Measurements from ENCODE around the gene NTSR1. TPM values are rescaled to one million over a fixed set of nuclear protein-coding genes. Genes with fewer than 3 reads are reported as not detected.

Gene NTSR1
- polyA plus RNA-seq (ENCODE audit: insufficient read length in 4 of 4): 1 to 10 TPM in 3 of 4 donors, under 1 TPM in 1; 0.99 to 1.6 (median 1.5) TPM

- DNase-seq (ENCODE audit: low read depth in 4 of 4, low spot score in 2 of 4): no peak
Measured at GRCh38 chr20:62708591-62709536, at the start of gene NTSR1. NTSR1 (plus strand) TSS chr20:62708836; CDS start chr20:62709208, 372 bp downstream.

DNA sequence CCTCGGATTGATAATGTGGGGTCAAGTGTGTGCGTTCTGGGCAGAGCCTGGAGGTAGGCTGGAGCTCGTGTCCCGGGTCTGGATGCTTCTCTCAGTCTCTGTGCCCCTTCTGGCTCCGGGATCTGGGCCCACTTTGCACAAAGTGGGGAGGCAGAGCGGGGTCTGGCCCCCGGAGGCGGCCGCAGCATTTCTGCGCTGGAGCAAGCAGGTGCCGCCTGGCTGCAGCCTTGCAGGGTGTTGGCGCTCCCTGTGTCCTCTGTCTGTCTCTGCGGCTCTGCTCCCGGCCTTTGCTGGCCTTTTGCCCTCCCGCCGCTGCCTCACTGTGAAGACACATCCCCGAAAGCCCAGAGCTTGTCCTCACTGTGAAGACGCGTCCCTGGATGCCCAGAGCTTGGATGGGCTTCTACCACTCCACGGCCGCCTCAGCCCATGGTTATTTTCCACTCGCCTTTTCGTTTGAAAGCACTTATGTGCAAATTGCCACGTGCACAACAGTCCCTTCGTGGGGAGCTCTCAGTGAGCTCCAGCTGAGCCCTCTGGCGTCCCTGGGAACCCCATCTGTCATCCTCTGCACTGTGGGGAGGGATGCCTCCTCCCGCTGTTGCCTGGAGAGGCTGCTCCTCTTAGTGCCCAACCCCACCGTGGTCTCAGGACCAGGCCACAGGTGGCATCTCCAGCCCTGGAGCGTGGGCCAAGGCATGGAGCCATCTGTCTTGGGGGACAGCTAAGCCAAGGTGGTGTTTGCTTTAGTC, 49.0 kb upstream of the NTSR1 start:
- no peak for DNase-seq (ENCODE audit: low read depth in 4 of 4, low spot score in 2 of 4)

- no peak for DNase-seq (ENCODE audit: low read depth in 4 of 4, low spot score in 2 of 4)
Measured at GRCh38 chr20:62660240-62660615, 48.4 kb upstream of the NTSR1 start.

- no peak for DNase-seq (ENCODE audit: low read depth in 4 of 4, low spot score in 2 of 4)
Measured at GRCh38 chr20:62660768-62661167, 47.9 kb upstream of the NTSR1 start.

GRCh38 chr20:62661647-62662046, 47.0 kb upstream of the NTSR1 start:
- no peak for DNase-seq (ENCODE audit: low read depth in 4 of 4, low spot score in 2 of 4)

GRCh38 chr20:62662422-62662821, 46.2 kb upstream of the NTSR1 start:
- DNase-seq (ENCODE audit: low read depth in 4 of 4, low spot score in 2 of 4): no peak

DNA sequence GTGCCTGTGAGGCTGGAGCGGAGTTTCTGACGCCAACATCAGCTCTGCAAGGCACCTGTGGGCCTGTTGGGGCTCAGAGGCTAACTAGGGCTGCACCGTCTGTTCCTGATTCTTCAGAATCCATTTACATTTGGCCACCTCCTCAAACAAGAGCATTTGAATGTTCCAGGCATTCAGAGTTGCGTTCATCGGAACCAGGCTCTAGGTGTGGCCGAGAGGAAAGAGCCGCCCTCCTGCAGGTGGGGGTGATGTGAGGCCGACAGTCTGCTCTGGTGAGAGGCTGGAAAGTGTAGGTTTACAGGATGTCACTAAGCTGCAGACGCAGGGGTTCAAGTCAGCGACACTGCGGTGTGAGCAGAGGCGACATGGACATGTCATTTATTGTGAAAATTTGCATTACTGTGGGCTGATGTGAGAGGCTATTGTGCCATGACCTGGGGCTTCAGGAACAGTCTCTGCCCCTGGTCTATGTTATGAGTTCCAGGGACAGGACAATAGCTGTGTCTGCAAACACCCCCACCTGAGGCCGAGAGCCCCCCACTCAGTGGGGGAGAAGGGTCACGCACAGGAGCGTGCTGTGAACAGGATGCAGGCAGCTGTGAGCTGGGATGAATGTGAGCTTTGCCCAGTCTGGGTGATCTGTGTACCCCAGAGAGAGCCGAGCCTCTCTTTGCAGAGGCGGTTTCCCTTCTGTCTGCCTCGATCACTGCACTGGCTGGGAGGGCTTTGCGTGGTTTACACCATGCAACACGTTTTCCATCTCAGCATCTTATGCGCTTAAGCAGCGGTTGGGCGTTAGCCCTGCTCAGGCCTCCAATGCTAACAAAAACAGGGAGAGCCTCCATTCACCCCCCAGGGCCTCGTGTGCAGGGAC, 45.3 kb upstream of the NTSR1 start:
- DNase-seq (ENCODE audit: low read depth in 4 of 4, low spot score in 2 of 4): no peak

DNA sequence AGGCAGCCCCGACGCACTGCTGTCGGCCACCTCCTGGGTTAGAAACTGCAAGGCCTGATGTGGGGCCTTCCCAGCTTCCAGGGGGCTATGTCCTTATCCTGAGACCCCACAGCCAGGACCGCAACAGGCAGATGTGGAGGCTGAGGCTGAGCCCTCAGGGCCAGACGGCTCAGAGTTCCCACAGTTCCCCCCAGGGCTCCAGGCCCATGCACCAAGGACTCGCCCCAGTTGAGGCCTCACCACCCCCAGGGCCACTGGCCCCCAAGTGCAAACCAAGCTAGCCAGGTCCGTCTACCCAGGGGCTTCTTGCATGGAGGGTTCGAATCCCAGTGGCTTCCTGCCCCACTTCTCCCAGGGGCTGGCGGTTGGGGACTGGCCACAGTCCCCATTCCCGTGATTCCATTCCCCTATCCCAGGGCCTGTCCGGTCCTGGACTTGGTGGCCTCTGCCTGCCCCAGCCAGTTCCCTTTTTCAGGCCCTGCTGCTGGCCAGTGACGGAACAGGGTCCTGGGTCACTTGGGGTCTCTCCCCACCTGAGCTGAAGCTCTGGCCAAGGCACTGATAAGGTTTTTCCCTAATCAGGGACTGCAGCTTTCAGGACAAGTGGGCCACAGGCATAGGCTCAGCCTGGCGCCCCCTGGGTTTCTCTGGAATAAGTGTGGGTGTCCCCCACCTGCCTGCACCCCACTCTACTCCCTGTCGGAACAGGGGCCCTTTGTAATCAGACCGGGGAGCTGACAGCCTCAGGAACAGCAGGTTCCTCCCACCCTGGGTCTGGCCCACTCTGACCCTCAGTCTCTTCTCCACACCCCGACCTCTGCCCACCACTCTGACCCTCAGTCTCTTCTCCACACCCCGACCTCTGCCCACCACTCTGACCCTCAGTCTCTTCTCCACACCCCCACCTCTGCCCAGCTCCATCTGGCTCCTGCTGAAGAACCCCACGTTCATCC, 44.3 kb upstream of the NTSR1 start:
- DNase-seq (ENCODE audit: low read depth in 4 of 4, low spot score in 2 of 4): no peak

DNA sequence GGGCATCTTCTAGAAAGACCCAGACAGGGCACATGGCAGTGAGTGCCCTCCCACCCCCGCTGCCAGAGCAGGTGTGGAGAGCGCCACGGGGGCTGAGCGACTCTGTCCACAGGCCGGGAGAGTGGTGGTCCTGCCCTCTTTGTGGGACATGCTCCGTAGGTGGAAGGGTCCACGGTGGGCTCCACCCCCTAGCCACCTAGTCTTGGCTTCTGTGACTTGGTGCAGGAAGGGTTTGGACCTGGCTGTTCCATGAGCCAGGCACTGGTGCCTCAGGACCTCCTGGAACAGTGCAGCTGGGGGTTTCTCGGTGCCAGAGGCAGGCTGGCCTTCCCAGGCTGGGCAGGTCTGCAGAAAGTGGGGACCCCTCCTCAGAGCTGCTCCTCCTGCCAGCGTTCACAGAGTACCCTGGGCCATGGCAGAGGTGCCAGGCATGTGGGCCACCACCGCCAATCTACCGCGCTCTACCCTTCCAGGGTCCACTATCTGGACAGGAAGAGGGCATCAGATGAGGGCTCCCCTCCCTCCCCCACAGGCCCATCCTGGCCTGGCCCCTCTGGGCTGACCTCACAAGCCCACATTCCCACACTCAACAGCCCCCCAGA, 43.4 kb upstream of the NTSR1 start:
- no peak for DNase-seq (ENCODE audit: low read depth in 4 of 4, low spot score in 2 of 4)

GRCh38 chr20:62665826-62666735, 42.6 kb upstream of the NTSR1 start:
- no peak for DNase-seq (ENCODE audit: low read depth in 4 of 4, low spot score in 2 of 4)

DNA sequence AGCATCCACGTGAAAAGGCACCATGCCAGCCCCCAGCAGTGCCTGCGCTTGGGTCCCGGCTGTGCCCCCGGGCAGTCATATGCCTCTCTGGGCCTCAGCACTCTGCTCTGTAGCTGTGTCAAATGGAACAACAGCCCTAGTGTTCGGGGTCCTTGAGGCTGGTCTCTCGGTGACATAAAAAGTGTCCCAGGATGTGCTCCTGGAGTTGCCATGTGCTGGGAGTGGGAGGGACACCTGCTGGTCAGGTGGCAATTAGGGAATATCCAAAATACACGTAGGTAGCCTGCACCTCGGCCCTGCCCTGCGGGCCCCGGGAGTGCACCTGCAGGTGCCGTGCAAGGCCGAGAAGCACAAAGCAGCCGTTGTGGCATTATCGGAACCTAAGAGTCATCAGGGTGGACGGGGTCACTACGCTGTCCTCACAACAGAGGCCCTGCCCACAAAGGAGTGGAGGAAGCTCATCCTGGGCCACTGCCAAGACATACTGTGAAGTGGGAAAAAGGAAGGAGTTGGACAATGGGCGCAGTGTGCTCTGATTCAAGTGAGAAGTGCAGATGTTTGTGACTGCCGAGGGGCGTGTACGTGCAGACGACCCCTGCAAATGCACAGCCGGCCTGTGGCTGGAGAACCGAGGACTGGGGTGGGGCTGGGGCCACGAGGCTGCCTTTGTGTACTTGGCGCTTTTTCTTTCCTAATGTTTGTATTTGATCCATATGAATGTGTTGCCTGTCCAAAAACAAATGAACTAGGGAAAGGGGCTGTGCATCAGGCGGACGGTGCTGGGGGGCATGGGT, 41.7 kb upstream of the NTSR1 start:
- DNase-seq (ENCODE audit: low read depth in 4 of 4, low spot score in 2 of 4): no peak

GRCh38 chr20:62667530-62668440, 40.9 kb upstream of the NTSR1 start:
- no peak for DNase-seq (ENCODE audit: low read depth in 4 of 4, low spot score in 2 of 4)

DNA sequence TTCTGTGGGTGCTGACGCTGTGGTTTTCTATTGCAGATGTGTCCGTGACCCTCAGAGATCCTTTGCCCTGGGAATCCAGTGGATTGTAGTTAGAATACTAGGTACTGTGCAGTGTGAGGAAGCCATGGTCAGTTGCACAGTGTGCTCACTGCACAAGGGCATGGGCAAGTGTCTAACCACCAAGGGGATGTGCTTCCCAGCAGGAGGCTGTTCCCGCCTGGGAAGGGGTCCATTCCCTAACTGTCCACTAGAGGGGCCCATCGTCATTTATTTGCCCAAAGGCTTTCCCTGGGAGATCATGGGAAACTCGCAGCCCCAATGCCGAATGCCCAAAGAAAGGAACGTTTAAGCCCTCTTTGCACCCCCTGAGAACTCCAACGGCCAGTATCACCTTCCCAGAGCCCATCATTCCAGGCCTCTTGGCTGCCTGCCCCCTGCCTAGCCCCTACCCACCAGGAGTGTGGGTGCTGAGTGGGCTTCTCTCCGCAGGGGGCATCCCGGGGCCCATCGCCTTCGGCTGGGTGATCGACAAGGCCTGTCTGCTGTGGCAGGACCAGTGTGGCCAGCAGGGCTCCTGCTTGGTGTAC, 40.1 kb upstream of the NTSR1 start:
- DNase-seq (ENCODE audit: low read depth in 4 of 4, low spot score in 2 of 4): peak; percentile 51 to 74 (median 56)

DNA sequence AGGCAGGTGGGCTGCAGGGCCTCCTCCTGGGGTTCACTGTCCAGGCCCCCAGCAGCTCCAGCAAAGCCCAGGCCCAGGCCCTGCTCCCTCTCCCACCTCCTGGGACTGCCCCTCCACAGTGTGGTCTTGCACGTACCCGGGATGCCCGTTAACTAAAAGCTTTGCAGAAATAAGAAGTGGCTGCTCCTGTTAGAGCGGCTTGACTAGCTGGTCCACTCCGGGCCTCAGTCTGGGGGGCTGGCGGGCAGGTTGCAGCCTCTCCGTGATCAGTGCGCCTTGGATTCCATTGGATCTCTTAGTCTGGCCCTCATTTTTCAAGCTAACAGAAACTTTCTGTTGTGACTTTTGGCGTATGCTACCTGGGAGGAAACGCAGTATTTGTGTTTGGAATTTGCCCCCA, 39.4 kb upstream of the NTSR1 start:
- no peak for DNase-seq (ENCODE audit: low read depth in 4 of 4, low spot score in 2 of 4)

DNA sequence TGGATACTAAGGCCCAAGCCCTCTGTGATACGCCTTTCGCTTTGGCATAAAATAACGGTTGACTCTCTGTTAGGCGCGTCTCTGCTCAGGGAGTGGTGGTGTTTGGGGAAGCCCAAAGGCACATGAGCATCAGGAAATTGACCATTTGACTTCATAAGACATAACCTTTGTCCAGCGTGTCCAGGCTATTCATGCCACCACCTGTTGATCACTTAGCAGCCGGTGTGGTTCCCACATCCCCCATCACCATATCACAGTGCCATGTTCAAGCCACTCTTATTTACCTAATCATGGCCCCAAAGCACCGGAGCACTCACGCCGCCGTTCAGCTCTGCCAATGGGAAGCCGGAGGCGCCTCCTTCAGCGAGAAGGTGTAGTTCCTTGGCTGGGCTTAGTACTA, 38.5 kb upstream of the NTSR1 start:
- no peak for DNase-seq (ENCODE audit: low read depth in 4 of 4, low spot score in 2 of 4)

DNA sequence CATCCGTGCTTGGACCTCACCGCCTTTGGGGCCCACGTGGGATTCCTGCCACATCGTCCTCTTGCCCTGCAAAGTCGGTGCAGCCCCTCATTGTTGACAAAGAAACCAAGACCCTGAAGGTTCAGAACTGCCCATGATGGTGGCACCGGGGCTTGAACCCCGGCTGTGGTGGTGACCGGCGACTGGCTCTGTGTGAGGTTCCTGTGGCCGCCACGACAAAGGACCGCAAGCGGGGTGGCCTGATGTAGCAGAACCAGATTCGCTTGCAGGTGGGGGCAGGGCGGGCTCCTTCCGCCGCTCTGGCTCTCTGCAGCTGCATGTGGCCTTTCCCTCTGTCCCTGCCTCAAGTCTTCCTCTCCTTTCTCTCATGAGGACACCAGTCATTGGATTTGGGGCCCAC, 37.6 kb upstream of the NTSR1 start:
- DNase-seq (ENCODE audit: low read depth in 4 of 4, low spot score in 2 of 4): no peak

Data from left renal cortex interstitium (tissue), 4 donors.